SK-N-SH (cell line): ENCODE results near the gene FRRS1. TPM values are rescaled to one million over a fixed set of nuclear protein-coding genes. Genes with fewer than 3 reads are reported as not detected.

Experiments
- CTCF ChIA-PET: fragments of 300-600, 350-600 bp; formaldehyde crosslinking; extraction: SDS; loops from one replicate; lab custom pipeline; 2021; lab: Yijun Ruan, JAX
- POLR2A ChIA-PET: fragments of 350-600 bp; sonication (Branson Sonifier 250); formaldehyde crosslinking; extraction: SDS; loops from one replicate; lab custom pipeline; 2020; ENCODE audit warnings: antibody characterized with exemption, inconsistent platforms; lab: Yijun Ruan, JAX
- DNase-seq: peaks from one replicate; pipeline ENCODE4 v3.0.0; 2012
- H2AFZ ChIP-seq: fragments of 200-600 bp; sonication (generic); 2 replicates; pipeline ENCODE4 v1.8.1; 2016; ENCODE audit warnings: antibody characterized with exemption, mild to moderate bottlenecking, low read depth
- H3F3A ChIP-seq: fragments of 200-600 bp; sonication (generic); replicated peaks from 2 replicates; pipeline ENCODE3; 2016; ENCODE audit warnings: antibody characterized with exemption, mild to moderate bottlenecking; ENCODE audit not compliant: insufficient read depth
- H3K27ac ChIP-seq, 2 experiments: fragments of 200-500 bp in 1 of 2; fragments of 200-600 bp in 1 of 2; sonication (Bioruptor generic) in 1 of 2; sonication (generic), shearing (Covaris generic) in 1 of 2; 2 replicates each; pipeline versions ENCODE4 v1.5.1 to v1.6.1; 2014 to 2016; ENCODE audit warnings: low read depth in 2 of 2, inconsistent platforms in 1 of 2, low read length in 1 of 2, mild to moderate bottlenecking in 1 of 2, mixed read lengths in 1 of 2
- H3K27me3 ChIP-seq: fragments of 200-600 bp; sonication (generic), shearing (Covaris generic); 2 replicates; pipeline ENCODE4 v1.6.1; 2016; ENCODE audit warnings: mixed run types; ENCODE audit not compliant: insufficient read depth
- H3K36me3 ChIP-seq, 2 experiments: fragments of 200-500 bp in 1 of 2; fragments of 200-600 bp in 1 of 2; sonication (Bioruptor generic) in 1 of 2; sonication (generic) in 1 of 2; replicated peaks in 1 of 2; 2 replicates each; pipeline versions ENCODE3 to v1.5.1; 2014 to 2016; ENCODE audit warnings: low read length in 1 of 2, mild to moderate bottlenecking in 1 of 2; ENCODE audit not compliant: insufficient read depth in 2 of 2, control insufficient read depth in 1 of 2
- H3K4me1 ChIP-seq, 2 experiments: fragments of 200-500 bp in 1 of 2; fragments of 200-600 bp in 1 of 2; sonication (Bioruptor generic) in 1 of 2; sonication (generic), shearing (Covaris generic) in 1 of 2; 2 replicates each; pipeline versions ENCODE4 v1.5.1 to v1.6.1; 2014 to 2016; ENCODE audit warnings: low read depth in 1 of 2, low read length in 1 of 2, mixed run types in 1 of 2; ENCODE audit not compliant: insufficient read depth in 2 of 2, control insufficient read depth in 1 of 2
- H3K4me2 ChIP-seq: fragments of 200-600 bp; sonication (generic), shearing (Covaris generic); 2 replicates; pipeline ENCODE4 v1.6.1; 2017; ENCODE audit warnings: mixed run types
- H3K4me3 ChIP-seq, 2 experiments: fragments of 200-500 bp in 1 of 2; fragments of 200-600 bp in 1 of 2; sonication (Bioruptor generic) in 1 of 2; sonication (generic), shearing (Covaris generic) in 1 of 2; 2 replicates each; pipeline versions ENCODE4 v1.5.1 to v1.8.1; 2014 to 2016; ENCODE audit warnings: low read depth in 2 of 2, inconsistent platforms in 1 of 2, low read length in 1 of 2, mild to moderate bottlenecking in 1 of 2, mixed read lengths in 1 of 2, moderate library complexity in 1 of 2
- H3K79me2 ChIP-seq: fragments of 200-600 bp; sonication (generic); 2 replicates; pipeline ENCODE4 v1.8.1; 2017; ENCODE audit warnings: mild to moderate bottlenecking; ENCODE audit not compliant: insufficient read depth
- H3K9ac ChIP-seq: fragments of 200-600 bp; sonication (generic); 2 replicates; pipeline ENCODE4 v1.6.1; 2017; ENCODE audit warnings: mixed run types
- H3K9me2 ChIP-seq: fragments of 200-600 bp; sonication (generic); 2 replicates; pipeline ENCODE4 v1.6.1; 2017; ENCODE audit warnings: mixed run types
- H3K9me3 ChIP-seq: fragments of 200-600 bp; sonication (generic); 2 replicates; pipeline ENCODE4 v1.6.1; 2017; ENCODE audit warnings: mixed run types, mild to moderate bottlenecking, moderate library complexity
- H4K20me1 ChIP-seq: fragments of 200-600 bp; sonication (generic); 2 replicates; pipeline ENCODE4 v1.6.1; 2017; ENCODE audit warnings: mild to moderate bottlenecking, mixed run types; ENCODE audit not compliant: insufficient read depth
- CHD2 ChIP-seq: fragments of 150-350 bp; IDR thresholded peaks from 2 replicates; pipeline ENCODE4 v1.6.1; 2018; ENCODE audit warnings: low read length; ENCODE audit not compliant: partially characterized antibody
- ELF1 ChIP-seq: IDR thresholded peaks from 2 replicates; pipeline ENCODE4 v1.4.0; 2012
- EP300 ChIP-seq, 2 experiments: IDR thresholded peaks; 2 replicates each; pipeline versions ENCODE4 v1.4.0 to v1.6.1; 2012; ENCODE audit warnings: borderline replicate concordance in 1 of 2, low read depth in 1 of 2, low read length in 1 of 2
- FOXJ3 ChIP-seq: sonication (generic); formaldehyde crosslinking; IDR thresholded peaks from 2 replicates; pipeline ENCODE4 v1.5.1; 2020; ENCODE audit warnings: mild to moderate bottlenecking, missing genetic modification reagents
- FOXM1 ChIP-seq: IDR thresholded peaks from 2 replicates; pipeline ENCODE4 v1.4.0; 2012; ENCODE audit warnings: low read depth, mild to moderate bottlenecking
- GABPA ChIP-seq: IDR thresholded peaks from 2 replicates; pipeline ENCODE4 v1.4.0; 2012; ENCODE audit warnings: low read depth, mild to moderate bottlenecking
- GATA2 ChIP-seq: sonication (generic); formaldehyde crosslinking; IDR thresholded peaks from 2 replicates; pipeline ENCODE4 v1.5.0; 2020; ENCODE audit warnings: mild to moderate bottlenecking, missing genetic modification reagents
- IRF3 ChIP-seq: fragments of 150-350 bp; IDR thresholded peaks from 2 replicates; pipeline ENCODE4 v1.6.1; 2016; ENCODE audit warnings: mild to moderate bottlenecking, low read depth, low read length
- MEF2A ChIP-seq: IDR thresholded peaks from 2 replicates; pipeline ENCODE4 v1.4.0; 2012; ENCODE audit warnings: low read depth, borderline replicate concordance
- NFIC ChIP-seq: IDR thresholded peaks from 2 replicates; pipeline ENCODE4 v1.4.0; 2012; ENCODE audit warnings: borderline replicate concordance
- NRF1 ChIP-seq: IDR thresholded peaks from 2 replicates; pipeline ENCODE4 v1.6.1; 2012; ENCODE audit warnings: low read depth, mild to moderate bottlenecking, low read length
- POLR2AphosphoS5 ChIP-seq: IDR thresholded peaks from 2 replicates; pipeline ENCODE4 v1.6.1; 2012; ENCODE audit warnings: low read depth, low read length
- RAD21 ChIP-seq: IDR thresholded peaks from 2 replicates; pipeline ENCODE4 v1.6.1; 2012; ENCODE audit warnings: mild to moderate bottlenecking, low read length
- RCOR1 ChIP-seq: fragments of 150-350 bp; IDR thresholded peaks from 2 replicates; pipeline ENCODE4 v1.6.1; 2017; ENCODE audit warnings: antibody characterized with exemption, low read length
- RFX5 ChIP-seq: IDR thresholded peaks from 2 replicates; pipeline ENCODE4 v1.6.1; 2012; ENCODE audit warnings: mild to moderate bottlenecking, improper control_type of control experiment, low read length
- RXRA ChIP-seq: IDR thresholded peaks from 2 replicates; pipeline ENCODE4 v1.4.0; 2012; ENCODE audit warnings: low read depth, mild to moderate bottlenecking, borderline replicate concordance
- SIN3A ChIP-seq: IDR thresholded peaks from 2 replicates; pipeline ENCODE4 v1.6.1; 2012; ENCODE audit warnings: low read depth, mild to moderate bottlenecking, low read length, moderate library complexity, borderline replicate concordance
- SMC3 ChIP-seq: IDR thresholded peaks from 2 replicates; pipeline ENCODE4 v1.6.1; 2012; ENCODE audit warnings: low read depth, low read length, improper control_type of control experiment
- TEAD4 ChIP-seq: IDR thresholded peaks from 2 replicates; pipeline ENCODE4 v1.4.0; 2012; ENCODE audit warnings: mild to moderate bottlenecking, borderline replicate concordance; ENCODE audit not compliant: insufficient read depth
- YY1 ChIP-seq: IDR thresholded peaks from 2 replicates; pipeline ENCODE4 v1.4.0; 2012; ENCODE audit warnings: low read depth, mild to moderate bottlenecking
- WGBS: methylation state at CpG from one replicate; pipeline ENCODE4 v1.1.6; 2017; ENCODE audit warnings: low lambda C conversion rate; 5-methylcytosine and 5-hydroxymethylcytosine counted together
- polyA plus RNA-seq, 3 experiments: library from polyadenylated mRNA; depleted of rRNA; stranded (reverse); fragments of >200 nt; gene quantifications; 2 replicates each; pipeline ENCODE4 v1.2.3, GENCODE V29; 2012
- TF ChIP-seq, protein P1 (sequence below): fragments of 150-350 bp; IDR thresholded peaks from 2 replicates; pipeline ENCODE4 v1.6.1; 2017; ENCODE audit warnings: antibody characterized with exemption, low read length, low read depth, borderline replicate concordance
- TF ChIP-seq, protein P2 (sequence below): IDR thresholded peaks from 2 replicates; pipeline ENCODE4; 2012
- TF ChIP-seq, protein P3 (sequence below): IDR thresholded peaks from 2 replicates; pipeline ENCODE4 v1.4.0; 2012; ENCODE audit warnings: low read depth

FRRS1 gene
- polyA plus RNA-seq, 1 of the 3 experiments (the other 2 are of a cell fraction), result 1.9 TPM

- Histone ChIP-seq H3K4me3 (no peak overlapping the region), H3K36me3 (no peaks in the 10 kb centered on the region), H3K9me2 (no peaks in the 10 kb centered on the region), H4K20me1 (no peaks in the 10 kb centered on the region), H2AFZ (no peak overlapping the region), H3K4me2 (no peak overlapping the region), H3F3A (peaks cover 12% of the 10 kb centered on the region), H3K4me1 (peaks cover 0 to 16% of the 10 kb centered on the region in 2 experiments; a peak in 1 of 4 replicates), H3K9ac (no peak overlapping the region), H3K79me2 (no peaks in the 10 kb centered on the region), H3K9me3 (no peaks in the 10 kb centered on the region), H3K27ac (no peak overlapping the region), H3K27me3 (no peaks in the 10 kb centered on the region)
- ChIA-PET CTCF (no interaction called here), POLR2A (no interaction called here)
- DNase-seq, result no peak
- 96% methylated on average over 3 of the region's 3 CpGs for WGBS
- no peak for TF ChIP-seq SIN3A
- TF ChIP-seq GATA2 (CRISPR knock-in tag), result no peak
- TF ChIP-seq EP300 (IDR thresholded peaks at IDR 0.05; ENCODE audit: borderline replicate concordance in 1 of 2, low read depth in 1 of 2, low read length in 1 of 2), result no peak
- no peak for TF ChIP-seq GABPA
- TF ChIP-seq CHD2, result no peak
- no peak for TF ChIP-seq RXRA
- TF ChIP-seq, protein P1, sequence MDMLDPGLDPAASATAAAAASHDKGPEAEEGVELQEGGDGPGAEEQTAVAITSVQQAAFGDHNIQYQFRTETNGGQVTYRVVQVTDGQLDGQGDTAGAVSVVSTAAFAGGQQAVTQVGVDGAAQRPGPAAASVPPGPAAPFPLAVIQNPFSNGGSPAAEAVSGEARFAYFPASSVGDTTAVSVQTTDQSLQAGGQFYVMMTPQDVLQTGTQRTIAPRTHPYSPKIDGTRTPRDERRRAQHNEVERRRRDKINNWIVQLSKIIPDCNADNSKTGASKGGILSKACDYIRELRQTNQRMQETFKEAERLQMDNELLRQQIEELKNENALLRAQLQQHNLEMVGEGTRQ, result no peak
- TF ChIP-seq RFX5, result no peak
- no peak for TF ChIP-seq MEF2A
- no peak for TF ChIP-seq RAD21
- TF ChIP-seq TEAD4, result no peak
Measured at GRCh38 chr1:99723251-99723650, 43.2 kb downstream of the FRRS1 start.

DNA sequence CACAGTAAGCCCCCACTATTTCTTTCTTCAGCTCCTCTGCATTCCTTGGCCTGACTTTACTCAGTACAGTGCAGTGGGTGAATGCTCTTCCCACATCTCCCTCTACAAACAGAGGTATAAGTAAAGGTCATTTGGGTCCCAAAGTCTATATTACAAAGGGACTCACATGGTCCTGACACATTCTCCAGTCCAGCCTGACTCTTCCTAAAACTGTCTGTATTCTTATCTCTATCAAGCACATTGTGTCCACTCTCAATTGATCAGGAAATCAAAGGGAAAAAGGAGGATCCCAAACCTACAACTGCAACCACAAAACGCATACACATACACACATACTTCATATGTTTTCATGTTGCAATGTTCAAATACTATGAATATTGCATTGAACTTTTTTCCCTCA, 49.4 kb downstream of the FRRS1 start:
- CTCF ChIA-PET, result interaction anchor here (1.3 kb wide), 1 partner anchor 10 kb away, joined by 6 read pairs; no protein-coding TSS in a partner anchor
- Histone ChIP-seq H3K36me3 (no peaks in the 10 kb centered on the region), H3F3A (no peaks in the 10 kb centered on the region), H3K79me2 (no peaks in the 10 kb centered on the region), H3K4me1 (no peaks in the 10 kb centered on the region), H3K9me2 (no peaks in the 10 kb centered on the region), H3K27ac (no peak overlapping the region), H3K4me2 (no peak overlapping the region), H3K4me3 (no peak overlapping the region), H3K9ac (no peak overlapping the region), H3K9me3 (no peaks in the 10 kb centered on the region), H4K20me1 (no peaks in the 10 kb centered on the region), H3K27me3 (no peaks in the 10 kb centered on the region), H2AFZ (no peak overlapping the region)
- POLR2A ChIA-PET, result no interaction called here
- WGBS, result 94% methylated on average over 1 of the region's 1 CpG
- TF ChIP-seq NFIC, result no peak
- no peak for TF ChIP-seq FOXM1
- TF ChIP-seq RCOR1, result no peak
- TF ChIP-seq YY1, result no peak
- no peak for TF ChIP-seq GABPA
- no peak for TF ChIP-seq EP300 (IDR thresholded peaks at IDR 0.05; ENCODE audit: borderline replicate concordance in 1 of 2, low read depth in 1 of 2, low read length in 1 of 2)
- no peak for TF ChIP-seq SMC3
- TF ChIP-seq, protein P2, sequence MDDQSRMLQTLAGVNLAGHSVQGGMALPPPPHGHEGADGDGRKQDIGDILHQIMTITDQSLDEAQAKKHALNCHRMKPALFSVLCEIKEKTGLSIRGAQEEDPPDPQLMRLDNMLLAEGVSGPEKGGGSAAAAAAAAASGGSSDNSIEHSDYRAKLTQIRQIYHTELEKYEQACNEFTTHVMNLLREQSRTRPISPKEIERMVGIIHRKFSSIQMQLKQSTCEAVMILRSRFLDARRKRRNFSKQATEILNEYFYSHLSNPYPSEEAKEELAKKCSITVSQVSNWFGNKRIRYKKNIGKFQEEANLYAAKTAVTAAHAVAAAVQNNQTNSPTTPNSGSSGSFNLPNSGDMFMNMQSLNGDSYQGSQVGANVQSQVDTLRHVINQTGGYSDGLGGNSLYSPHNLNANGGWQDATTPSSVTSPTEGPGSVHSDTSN, result no peak
- TF ChIP-seq MEF2A, result no peak
- TF ChIP-seq GATA2 (CRISPR knock-in tag), result no peak
- no peak for TF ChIP-seq IRF3
- TF ChIP-seq POLR2AphosphoS5, result no peak
- TF ChIP-seq, protein P1, result no peak
- TF ChIP-seq NRF1, result no peak
- TF ChIP-seq ELF1, result no peak
- TF ChIP-seq, protein P3, sequence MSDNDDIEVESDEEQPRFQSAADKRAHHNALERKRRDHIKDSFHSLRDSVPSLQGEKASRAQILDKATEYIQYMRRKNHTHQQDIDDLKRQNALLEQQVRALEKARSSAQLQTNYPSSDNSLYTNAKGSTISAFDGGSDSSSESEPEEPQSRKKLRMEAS, result no peak
- no peak for TF ChIP-seq RAD21
- no peak for TF ChIP-seq FOXJ3 (CRISPR knock-in tag)
- no peak for TF ChIP-seq RFX5
- TF ChIP-seq RXRA, result no peak
- no peak for DNase-seq
